Esophagus squamous epithelium (tissue), 5 donors: ENCODE measurements around the gene FAM241B. TPM values are rescaled to one million over a fixed set of nuclear protein-coding genes. Genes with fewer than 3 reads are reported as not detected.

Experiments
- DNase-seq: peaks from one replicate; lab custom pipeline; 2025; lab: John Stamatoyannopoulos, UW
- H3K27ac ChIP-seq, 4 donors: fragments of 200-600 bp; sonication (generic); one replicate each; pipeline ENCODE4 v1.5.1; 2016 to 2019; ENCODE audit warnings: mild to moderate bottlenecking in 1 of 4
- H3K27me3 ChIP-seq, 4 donors: fragments of 200-600 bp; sonication (generic); 1 replicate in 3 of 4; 2 replicates in 1 of 4; pipeline versions ENCODE4 v1.5.1 to v1.6.0; 2017 to 2021; ENCODE audit warnings: antibody characterized with exemption in 1 of 4
- H3K36me3 ChIP-seq, 3 donors: fragments of 200-600 bp; sonication (generic); one replicate each; pipeline ENCODE4 v1.5.1; 2016 to 2019
- H3K4me1 ChIP-seq, 3 donors: fragments of 200-600 bp; sonication (generic); one replicate each; pipeline ENCODE4 v1.5.1; 2017 to 2019
- H3K4me3 ChIP-seq, 4 donors: fragments of 200-600 bp; sonication (generic); 1 replicate in 3 of 4; 2 replicates in 1 of 4; pipeline ENCODE4 v1.5.1; 2016 to 2019; ENCODE audit warnings: mild to moderate bottlenecking in 2 of 4, moderate library complexity in 1 of 4
- H3K9me3 ChIP-seq, 3 donors: fragments of 200-600 bp; sonication (generic); one replicate each; pipeline ENCODE4 v1.5.1; 2016 to 2019
- CTCF ChIP-seq, 6 experiments: fragments of 450-650 bp in 4 of 6; fragments of 200-600 bp in 2 of 6; sonication (generic) in 2 of 6; IDR thresholded peaks; one replicate each; pipeline ENCODE4 v1.5.1; 2016 to 2019; ENCODE audit warnings: antibody characterized with exemption in 6 of 6, mild to moderate bottlenecking in 4 of 6, moderate library complexity in 4 of 6
- POLR2A ChIP-seq, 4 donors: fragments of 450-650 bp; IDR thresholded peaks; one replicate each; pipeline ENCODE4 v1.6.1; 2017; ENCODE audit warnings: antibody characterized with exemption in 4 of 4, mild to moderate bottlenecking in 4 of 4, moderate library complexity in 3 of 4
- WGBS, 2 donors: methylation state at CpG; one replicate each; pipeline ENCODE4 v1.1.5; 2018; 5-methylcytosine and 5-hydroxymethylcytosine counted together
- intact Hi-C: fragments of 100-400 bp; cut with DNase I; formaldehyde crosslinking; loops from one replicate; pipeline ENCODE4 v1.15.0; 2022
- total RNA-seq, 4 donors: library from RNA; depleted of rRNA; stranded (reverse); fragments of >200 nt; gene quantifications; one replicate each; pipeline ENCODE4 v1.1.0, GENCODE V29; 2016
- donor health status: DM: yes; HTN: yes; CAD: no.

The FAM241B gene
- total RNA-seq, result 1 to 10 TPM in 3 of 4 donors, not detected in 1; 1.2 to 1.7 (median 1.3) TPM

GRCh38 chr10:69629897-69630650 lies at the start of gene FAM241B:
TSS of gene FAM241B (plus strand) at chr10:69630247. CDS start at chr10:69631744, 1,497 bp downstream.
- intact Hi-C loops, result loop anchor here (10.0 kb wide), 1 partner anchor 215 kb away; the partner anchor contains the start of gene TACR2

GRCh38 chr10:69580435-69580834 lies 49.6 kb upstream of the FAM241B start:
- Histone ChIP-seq H3K4me1 (no peaks in the 10 kb centered on the region), H3K4me3 (no peak overlapping the region), H3K36me3 (no peaks in the 10 kb centered on the region), H3K27ac (no peak overlapping the region), H3K9me3 (no peaks in the 10 kb centered on the region), H3K27me3 (peaks cover 4 to 80% (median 6%) of the 10 kb centered on the region in 4 donors)
- DNase-seq, result no peak
- intact Hi-C loops, result no loop called here
- 64 to 73% methylated on average over 5 of the region's 5 CpGs for WGBS, 2 donors
- no peak for TF ChIP-seq POLR2A (IDR thresholded peaks at IDR 0.05)
- TF ChIP-seq CTCF (IDR thresholded peaks at IDR 0.05), result no peak

More at GRCh38 chr10:69629897-69630650, at the start of gene FAM241B:
- WGBS, 2 donors, result 12% methylated on average over 9 to 13 of the region's 72 CpGs
- H3K27me3 ChIP-seq, result peaks cover 0 to 9% (median 0%) of the 10 kb centered on the region in 4 donors
- peak within 1 kb of the TSS in 3 of 4 donors; percentile 61 to 68 (median 64) for H3K27ac ChIP-seq
- DNase-seq, result no peak
- H3K4me1 ChIP-seq, result peaks cover 8 to 22% (median 10%) of the 10 kb centered on the region in 3 donors
- H3K4me3 ChIP-seq, result peak within 1 kb of the TSS; percentile 46 to 90 (median 72)
- peaks cover 0 to 16% (median 0%) of the 10 kb centered on the region in 3 donors for H3K36me3 ChIP-seq
- no peaks in the 10 kb centered on the region for H3K9me3 ChIP-seq
- peak in 1 of 4 donors; percentile 25 for TF ChIP-seq POLR2A (IDR thresholded peaks at IDR 0.05)
- peak; percentile 86 to 99 (median 92) for TF ChIP-seq CTCF (IDR thresholded peaks at IDR 0.05)

- Histone ChIP-seq H3K9me3 (no peaks in the 10 kb centered on the region), H3K27me3 (peaks cover 0 to 60% (median 5%) of the 10 kb centered on the region in 4 donors), H3K27ac (no peak overlapping the region), H3K36me3 (no peaks in the 10 kb centered on the region), H3K4me3 (no peak overlapping the region), H3K4me1 (no peaks in the 10 kb centered on the region)
- intact Hi-C loops, result no loop called here
- TF ChIP-seq POLR2A (IDR thresholded peaks at IDR 0.05), result no peak
- TF ChIP-seq CTCF (IDR thresholded peaks at IDR 0.05), result no peak
- DNase-seq, result no peak
- WGBS, 2 donors, result 45 to 63% methylated on average over 2 of the region's 2 CpGs
Observed at GRCh38 chr10:69583106-69583505, 46.9 kb upstream of the FAM241B start.

GRCh38 chr10:69584624-69585023 lies 45.4 kb upstream of the FAM241B start:
- no peak for TF ChIP-seq CTCF (IDR thresholded peaks at IDR 0.05)
- no peak for TF ChIP-seq POLR2A (IDR thresholded peaks at IDR 0.05)
- Histone ChIP-seq H3K4me1 (no peaks in the 10 kb centered on the region), H3K36me3 (no peaks in the 10 kb centered on the region), H3K27ac (no peak overlapping the region), H3K27me3 (peaks cover 0 to 45% (median 0%) of the 10 kb centered on the region in 4 donors), H3K9me3 (no peaks in the 10 kb centered on the region), H3K4me3 (no peak overlapping the region)
- no peak for DNase-seq
- 67 to 87% methylated on average over 3 of the region's 3 CpGs for WGBS, 2 donors
- intact Hi-C loops, result no loop called here

GRCh38 chr10:69588358-69588757 lies 41.7 kb upstream of the FAM241B start:
- H3K9me3 ChIP-seq, result no peaks in the 10 kb centered on the region
- WGBS, 2 donors, result 15 to 33% methylated on average over 3 of the region's 3 CpGs
- no peak for DNase-seq

More at GRCh38 chr10:69588358-69588757, 41.7 kb upstream of the FAM241B start:
- Histone ChIP-seq H3K4me1 (no peaks in the 10 kb centered on the region), H3K27me3 (peaks cover 0 to 20% (median 0%) of the 10 kb centered on the region in 4 donors), H3K4me3 (no peak overlapping the region), H3K27ac (no peak overlapping the region), H3K36me3 (no peaks in the 10 kb centered on the region)
- TF ChIP-seq CTCF (IDR thresholded peaks at IDR 0.05) (no peak), POLR2A (IDR thresholded peaks at IDR 0.05) (no peak)
- intact Hi-C loops, result no loop called here
